GM11168 (cell line): ENCODE measurements around the gene PTGS1.

Experiments used
- in situ Hi-C: fragments of 300-500 bp; cut with MboI; formaldehyde crosslinking; loops from one replicate; pipeline ENCODE4 v1.12.0; 2022; ENCODE audit warnings: low sequenced_read_pairs; ENCODE audit not compliant: unreplicated experiment

PTGS1 gene

DNA sequence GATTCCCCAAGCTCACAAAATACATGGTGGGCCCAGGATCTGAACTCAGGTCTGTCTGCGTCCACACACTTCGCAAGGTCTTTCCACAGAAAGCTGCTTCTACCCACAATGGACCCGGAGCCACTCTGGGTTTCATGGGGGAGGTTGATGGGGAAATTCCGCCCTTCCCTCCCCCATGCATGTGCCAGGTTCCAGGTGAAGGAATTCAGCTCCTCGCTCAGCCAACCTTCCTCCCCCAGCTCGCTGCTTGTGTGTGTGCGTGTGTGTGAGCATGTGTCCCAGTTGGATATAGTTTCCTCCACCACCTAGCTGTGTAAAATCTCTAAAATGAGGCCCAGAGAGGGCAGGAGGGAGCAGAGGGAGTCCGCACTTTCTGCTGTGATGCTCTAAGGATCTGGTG, 1.0 kb downstream of the PTGS1 start:
- in situ Hi-C loops, result no loop called here

DNA sequence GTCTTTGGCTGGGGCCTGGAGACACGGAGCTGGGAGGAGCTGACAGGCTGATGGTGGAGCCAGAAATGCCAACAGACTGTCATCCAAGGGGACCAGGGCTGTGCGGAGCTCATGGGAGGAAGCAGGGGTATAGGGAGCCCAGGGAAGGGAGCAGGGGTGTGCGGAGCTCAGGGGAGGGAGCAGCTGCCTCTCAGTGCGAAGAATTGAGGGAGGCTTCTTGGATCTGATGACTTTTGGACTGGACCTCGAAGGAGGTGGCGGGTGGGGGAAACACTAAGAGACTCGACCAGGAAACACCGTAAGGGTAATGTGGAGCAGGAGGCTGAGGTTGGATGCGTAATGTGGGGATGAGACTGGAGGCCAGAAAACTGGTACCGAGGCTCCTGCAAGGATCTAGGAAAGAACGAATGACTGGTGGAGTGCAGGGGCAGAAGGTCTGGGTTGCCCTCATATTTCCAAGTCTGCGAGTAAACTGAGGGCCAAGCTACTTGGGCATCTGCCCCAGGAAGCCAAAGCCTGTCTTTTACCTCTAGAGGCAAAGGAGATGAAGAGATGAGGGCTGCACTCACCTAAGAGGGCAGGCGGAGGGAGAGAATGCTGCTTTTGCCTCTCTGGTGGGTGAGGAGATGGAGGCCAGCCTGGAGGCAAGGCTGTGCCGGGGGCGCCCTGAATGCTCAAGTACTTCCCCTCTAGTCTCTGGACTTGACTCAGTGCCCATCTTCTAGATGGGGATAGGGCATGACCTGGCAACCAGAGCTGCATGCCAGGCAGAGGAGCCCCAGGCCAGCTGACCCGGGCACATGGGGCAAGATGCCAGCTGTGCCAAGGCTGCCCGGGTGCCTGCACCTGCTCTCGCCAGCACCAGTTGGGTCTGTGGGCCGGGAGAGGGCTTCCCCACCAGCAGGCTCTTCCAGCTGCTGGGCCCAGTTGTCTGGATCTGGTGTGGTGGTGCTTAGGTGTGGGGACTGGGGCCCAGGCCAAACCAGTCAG, 2.3 kb downstream of the PTGS1 start:
- in situ Hi-C loops, result no loop called here

DNA sequence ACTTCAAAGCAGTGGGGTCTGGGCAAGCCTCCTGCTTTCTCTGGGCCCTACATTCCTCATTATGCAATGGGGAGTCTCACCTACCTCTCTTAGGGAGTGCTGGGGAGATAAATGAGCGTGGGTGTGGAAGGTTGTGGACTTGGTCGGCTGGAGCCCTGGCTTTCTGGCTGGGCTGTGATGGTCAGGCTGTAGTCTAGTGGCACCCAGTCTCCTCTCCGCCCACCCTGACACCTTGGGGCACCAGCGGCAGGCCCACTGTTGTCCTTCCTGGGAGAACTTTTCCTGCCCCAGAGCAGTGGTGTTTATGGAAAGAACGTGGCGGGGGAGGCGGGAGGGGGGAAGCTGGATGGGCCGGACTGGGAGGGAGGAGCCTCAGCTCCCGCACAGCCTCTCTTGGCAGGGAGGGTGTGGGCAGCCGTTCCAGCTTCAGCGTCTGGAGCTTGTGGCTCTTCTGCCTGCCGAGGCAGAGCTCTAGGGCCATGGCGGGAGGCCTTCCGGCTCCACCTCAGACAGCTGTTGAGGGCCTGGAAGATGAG, 4.1 kb downstream of the PTGS1 start:
- in situ Hi-C loops, result no loop called here

DNA sequence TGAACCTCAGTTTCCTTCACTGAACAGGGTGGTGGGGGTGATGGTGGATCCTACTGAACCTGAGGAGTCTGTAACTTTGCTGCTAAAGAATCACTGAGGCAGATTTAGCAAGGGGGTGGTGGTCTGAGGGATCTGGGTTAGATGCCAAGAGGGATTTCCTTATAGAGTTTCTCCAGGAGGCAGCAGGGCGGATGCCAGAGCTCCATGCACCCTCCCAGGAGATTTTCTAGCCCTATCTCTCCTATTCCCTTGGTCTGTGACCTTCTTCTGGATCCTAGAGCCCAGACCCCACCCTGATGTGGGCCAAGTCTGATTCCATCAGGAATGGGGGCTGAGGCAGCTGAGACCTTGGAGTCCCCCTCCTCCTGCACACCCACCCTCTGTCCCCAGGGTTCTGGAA, 6.0 kb downstream of the PTGS1 start:
- in situ Hi-C loops, result no loop called here

DNA sequence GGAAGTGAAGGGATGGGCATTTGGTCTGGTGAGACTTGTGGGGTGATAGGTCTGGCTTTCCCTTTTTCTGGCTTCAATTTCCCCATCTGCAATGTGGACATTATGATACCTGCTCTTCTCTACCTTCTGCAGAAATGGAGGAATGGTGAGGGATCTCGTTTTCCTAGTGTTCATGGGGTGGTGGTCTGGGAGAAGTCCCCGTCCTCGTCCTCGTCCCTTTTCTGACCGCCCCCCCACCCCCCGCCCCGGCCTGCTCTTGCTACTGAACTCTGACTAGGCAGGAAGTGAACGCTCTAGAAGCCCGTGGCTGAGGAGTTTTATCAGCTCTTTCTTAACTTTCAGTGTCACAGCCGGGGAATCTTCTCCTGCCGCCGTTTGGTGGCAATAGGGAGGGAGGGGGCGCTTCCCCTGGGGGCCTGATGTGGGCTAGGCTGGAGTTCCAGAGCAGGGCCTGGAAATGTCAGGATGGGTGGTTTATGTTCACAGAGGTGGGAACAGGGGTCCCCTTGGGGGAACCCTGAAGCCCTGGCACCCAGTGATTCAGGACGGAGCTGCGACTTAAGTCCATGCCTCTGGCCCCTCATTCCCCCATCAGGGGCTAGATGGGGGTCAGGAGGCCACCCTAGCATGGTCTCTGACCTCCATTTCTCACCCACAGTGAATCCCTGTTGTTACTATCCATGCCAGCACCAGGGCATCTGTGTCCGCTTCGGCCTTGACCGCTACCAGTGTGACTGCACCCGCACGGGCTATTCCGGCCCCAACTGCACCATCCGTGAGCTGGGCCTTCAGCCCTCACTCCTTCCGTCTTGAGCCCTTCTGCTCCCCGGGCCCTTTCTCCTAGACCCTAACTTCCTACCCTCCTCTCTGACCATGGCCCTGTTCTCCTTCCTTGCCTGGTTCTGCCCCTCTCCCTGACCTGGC, 6.7 kb downstream of the PTGS1 start:
- in situ Hi-C loops, result no loop called here

DNA sequence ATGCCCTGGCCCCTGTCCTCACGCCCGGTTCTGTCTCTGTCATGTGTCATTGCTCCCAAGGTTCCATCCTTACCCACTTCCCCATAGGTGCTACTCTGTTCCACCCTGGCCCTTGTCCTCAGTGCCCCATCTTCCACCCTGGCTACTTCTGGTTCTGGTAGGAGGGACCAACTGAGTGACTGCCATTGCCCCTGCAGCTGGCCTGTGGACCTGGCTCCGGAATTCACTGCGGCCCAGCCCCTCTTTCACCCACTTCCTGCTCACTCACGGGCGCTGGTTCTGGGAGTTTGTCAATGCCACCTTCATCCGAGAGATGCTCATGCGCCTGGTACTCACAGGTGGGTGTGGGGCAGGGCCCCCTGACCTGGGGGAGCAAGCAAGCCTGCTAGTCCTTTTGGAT, 7.4 kb downstream of the PTGS1 start:
- in situ Hi-C loops, result no loop called here

DNA sequence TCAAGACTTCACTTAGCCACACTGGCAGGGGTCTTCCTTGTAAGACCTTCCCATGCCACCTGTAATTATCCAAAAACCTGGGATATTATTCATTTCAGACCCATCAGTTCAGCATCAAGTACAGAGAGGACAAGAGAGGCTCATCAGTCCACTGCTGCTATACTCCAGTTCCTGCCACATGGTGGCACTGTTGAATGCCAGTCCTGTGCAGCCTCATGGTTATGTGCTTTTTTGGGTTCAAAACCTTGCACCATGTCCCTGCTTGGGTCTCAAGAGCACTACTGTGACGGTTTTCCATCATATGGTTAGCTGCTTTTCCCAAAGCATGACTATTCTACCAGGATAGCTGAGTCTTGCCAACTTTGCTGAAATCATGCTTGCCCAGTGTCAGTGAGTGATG, 8.5 kb downstream of the PTGS1 start:
- in situ Hi-C loops, result no loop called here

DNA sequence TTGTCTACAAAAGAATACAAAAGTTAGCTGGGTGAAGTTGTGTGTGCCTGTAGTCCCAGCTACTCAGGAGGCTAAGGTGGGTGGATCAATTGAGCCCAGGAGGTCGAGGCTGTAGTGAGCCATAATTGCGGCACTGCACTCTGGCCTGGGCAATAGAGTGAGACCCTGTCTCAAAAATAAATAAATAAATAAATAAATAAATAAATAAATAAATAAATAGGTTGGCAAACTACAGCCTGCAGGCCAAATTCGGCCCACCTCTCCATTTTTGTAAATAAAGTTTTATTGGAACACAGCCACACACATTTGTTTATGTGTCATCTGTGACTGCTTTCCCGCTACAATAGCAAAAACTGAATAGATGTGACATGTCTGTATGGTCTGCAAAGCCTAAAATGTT, 9.5 kb downstream of the PTGS1 start:
- in situ Hi-C loops, result no loop called here

DNA sequence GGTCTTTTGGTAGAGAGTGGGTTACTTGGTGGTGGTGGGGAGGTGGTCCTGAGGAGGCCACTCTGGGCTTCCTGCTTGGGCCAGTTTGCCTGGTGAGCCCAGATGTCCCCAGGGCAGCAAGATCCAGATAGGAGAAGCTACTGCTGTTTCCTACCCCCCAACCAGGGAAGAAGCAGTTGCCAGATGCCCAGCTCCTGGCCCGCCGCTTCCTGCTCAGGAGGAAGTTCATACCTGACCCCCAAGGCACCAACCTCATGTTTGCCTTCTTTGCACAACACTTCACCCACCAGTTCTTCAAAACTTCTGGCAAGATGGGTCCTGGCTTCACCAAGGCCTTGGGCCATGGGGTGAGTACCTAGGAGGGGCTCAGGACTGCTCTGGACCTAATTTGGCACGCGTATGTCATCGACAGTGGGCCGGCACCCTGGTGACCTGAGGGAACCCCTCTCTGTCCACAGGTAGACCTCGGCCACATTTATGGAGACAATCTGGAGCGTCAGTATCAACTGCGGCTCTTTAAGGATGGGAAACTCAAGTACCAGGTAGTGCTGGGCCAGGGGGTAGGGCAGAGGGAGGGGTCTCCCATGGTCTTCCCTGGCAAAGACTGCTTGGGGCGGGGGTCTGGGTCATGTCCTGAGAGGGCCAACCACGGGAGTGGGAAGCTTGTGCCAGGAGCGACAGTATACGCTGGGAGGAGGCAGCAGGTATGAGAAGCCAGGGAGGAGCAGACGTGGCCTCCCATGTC, 10.6 kb downstream of the PTGS1 start:
- in situ Hi-C loops, result no loop called here

DNA sequence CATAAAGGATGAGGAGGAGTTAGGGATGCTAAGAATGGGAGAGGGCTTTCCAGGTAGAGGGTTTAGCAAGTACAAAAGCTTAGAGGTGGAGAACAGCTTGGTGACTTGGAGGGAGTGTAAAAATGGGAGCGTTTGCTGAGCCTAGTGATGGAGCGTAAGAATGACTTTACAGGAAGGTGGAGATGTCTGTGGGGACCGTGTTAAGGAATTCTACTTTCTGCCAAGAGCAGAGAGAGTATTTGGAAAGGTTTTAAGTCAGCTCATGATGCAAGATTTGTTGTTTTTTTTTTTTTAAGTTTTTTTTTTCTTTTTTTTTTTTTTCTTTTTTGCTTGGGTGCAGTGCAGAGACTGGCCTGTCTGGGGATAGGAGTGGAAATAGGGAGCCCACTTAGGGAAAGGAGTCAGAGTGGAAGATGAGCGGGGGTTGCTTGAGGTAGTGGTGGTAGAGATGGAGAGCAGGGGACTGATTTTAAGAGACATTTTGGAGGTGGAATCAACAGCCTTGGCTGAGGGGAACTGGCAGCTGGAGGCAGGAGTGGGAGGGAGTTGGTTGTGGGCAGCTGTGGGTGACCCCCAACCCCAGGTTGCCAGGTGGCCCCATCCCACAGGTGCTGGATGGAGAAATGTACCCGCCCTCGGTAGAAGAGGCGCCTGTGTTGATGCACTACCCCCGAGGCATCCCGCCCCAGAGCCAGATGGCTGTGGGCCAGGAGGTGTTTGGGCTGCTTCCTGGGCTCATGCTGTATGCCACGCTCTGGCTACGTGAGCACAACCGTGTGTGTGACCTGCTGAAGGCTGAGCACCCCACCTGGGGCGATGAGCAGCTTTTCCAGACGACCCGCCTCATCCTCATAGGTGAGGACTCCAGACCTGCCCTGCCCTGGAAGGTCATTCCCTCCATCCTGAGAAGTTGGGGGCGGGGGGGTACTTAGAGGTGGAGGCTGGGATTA, 12.4 kb downstream of the PTGS1 start:
- in situ Hi-C loops, result no loop called here

DNA sequence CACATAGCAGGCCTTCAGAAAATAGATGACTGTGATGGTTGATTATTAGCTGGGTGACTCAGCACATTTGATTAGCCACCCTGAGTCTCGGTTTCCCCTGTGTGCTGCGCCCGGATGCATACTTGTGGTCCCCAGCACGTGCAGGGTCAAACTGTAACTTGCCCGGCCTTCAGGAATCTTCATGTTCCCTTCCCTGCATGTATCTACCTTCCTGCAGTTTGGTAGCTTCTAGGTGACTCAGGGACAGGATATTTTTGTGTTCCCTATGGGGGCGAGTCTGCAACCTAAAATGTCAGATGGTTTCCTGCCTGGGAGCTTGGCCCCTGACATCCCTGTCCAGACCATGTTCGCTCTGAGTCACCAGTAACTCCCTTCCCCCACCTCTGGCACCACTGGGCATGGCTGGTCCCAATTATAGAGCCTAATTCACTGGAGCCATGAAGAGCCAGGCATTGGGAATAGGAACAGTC, 13.2 kb downstream of the PTGS1 start:
- in situ Hi-C loops, result no loop called here

DNA sequence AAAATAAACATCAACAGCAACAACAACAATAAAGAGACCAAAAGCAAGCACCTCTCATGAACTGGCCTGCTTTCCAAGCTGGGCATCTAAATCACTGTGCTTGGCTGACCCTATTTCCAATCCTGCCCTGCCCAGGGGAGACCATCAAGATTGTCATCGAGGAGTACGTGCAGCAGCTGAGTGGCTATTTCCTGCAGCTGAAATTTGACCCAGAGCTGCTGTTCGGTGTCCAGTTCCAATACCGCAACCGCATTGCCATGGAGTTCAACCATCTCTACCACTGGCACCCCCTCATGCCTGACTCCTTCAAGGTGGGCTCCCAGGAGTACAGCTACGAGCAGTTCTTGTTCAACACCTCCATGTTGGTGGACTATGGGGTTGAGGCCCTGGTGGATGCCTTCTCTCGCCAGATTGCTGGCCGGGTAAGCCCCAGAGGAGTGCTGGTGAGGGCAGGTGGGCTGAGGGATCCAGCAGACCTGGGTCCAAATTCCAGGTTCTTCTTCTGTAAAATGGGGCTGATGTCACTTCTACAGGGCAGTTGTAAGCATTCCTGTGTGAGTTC, 15.6 kb downstream of the PTGS1 start:
- in situ Hi-C loops, result no loop called here

DNA sequence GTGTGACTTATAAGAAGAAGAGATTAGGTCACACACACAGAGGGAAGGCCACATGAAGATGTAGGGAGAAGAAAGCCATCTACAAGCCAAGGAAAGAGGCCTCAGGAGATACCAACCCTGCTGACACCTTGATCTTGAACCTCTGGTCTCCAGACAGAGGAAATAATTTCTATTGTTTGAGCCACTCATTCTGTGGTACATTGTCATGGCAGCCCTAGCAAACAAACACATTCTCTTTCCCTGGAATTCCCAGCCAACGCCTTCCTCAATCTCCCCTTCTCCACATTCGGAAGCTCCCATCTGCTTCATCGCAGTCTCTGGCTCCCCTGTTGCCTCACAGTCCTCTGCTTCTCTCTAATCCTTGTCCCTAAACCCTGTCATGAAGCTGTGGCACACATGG, 16.7 kb downstream of the PTGS1 start:
- in situ Hi-C loops, result no loop called here

DNA sequence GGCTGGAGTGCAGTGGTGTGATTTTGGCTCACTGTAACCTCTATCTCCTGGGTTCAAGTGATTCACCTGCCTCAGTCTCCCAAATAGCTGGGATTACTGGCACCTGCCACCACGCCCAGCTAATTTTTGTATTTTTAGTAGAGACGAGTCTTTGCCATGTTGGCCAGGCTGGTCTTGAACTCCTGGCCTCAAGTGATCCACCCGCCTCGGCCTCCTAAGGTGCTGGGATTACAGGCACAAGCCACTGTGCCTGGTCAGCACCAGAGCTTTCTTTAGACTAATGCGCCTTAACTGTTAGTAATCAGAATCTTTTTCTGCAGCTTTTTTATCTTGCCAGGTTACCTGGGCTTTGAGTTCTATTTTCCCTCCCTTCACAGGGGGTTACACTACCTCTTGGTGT, 18.4 kb downstream of the PTGS1 start:
- in situ Hi-C loops, result no loop called here

DNA sequence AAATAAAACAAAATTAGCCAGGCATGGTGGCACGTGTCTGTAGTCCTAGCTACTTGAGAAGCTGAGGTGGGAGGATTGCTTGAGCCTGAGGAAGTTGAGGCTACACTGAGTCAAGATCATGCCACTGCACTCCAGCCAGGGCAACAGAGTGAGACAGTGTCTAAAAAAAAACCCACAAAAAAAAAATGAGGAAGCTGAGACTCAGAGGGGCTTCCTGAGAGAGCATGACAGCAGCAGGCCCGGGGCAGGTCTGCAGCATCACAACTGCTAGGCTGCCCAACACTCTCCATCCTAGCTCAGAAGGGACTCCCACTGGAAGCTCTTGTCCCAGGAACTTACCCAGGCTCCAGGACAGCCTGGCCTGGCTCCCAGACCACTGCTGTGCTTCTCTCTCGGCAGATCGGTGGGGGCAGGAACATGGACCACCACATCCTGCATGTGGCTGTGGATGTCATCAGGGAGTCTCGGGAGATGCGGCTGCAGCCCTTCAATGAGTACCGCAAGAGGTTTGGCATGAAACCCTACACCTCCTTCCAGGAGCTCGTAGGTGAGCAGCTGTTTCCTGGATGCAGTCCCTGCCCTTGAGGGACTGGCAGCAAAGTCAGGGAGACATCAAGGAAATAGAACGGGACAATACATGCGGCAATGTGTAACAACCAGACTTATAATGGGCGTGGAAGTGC, 19.1 kb downstream of the PTGS1 start:
- in situ Hi-C loops, result no loop called here

DNA sequence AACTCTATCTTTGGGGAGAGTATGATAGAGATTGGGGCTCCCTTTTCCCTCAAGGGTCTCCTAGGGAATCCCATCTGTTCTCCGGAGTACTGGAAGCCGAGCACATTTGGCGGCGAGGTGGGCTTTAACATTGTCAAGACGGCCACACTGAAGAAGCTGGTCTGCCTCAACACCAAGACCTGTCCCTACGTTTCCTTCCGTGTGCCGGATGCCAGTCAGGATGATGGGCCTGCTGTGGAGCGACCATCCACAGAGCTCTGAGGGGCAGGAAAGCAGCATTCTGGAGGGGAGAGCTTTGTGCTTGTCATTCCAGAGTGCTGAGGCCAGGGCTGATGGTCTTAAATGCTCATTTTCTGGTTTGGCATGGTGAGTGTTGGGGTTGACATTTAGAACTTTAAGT, 21.5 kb downstream of the PTGS1 start:
- in situ Hi-C loops, result no loop called here

DNA sequence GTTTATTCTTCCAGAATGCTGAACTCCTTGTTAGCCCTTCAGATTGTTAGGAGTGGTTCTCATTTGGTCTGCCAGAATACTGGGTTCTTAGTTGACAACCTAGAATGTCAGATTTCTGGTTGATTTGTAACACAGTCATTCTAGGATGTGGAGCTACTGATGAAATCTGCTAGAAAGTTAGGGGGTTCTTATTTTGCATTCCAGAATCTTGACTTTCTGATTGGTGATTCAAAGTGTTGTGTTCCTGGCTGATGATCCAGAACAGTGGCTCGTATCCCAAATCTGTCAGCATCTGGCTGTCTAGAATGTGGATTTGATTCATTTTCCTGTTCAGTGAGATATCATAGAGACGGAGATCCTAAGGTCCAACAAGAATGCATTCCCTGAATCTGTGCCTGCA, 21.9 kb downstream of the PTGS1 start:
- in situ Hi-C loops, result no loop called here
